HL-60 (cell line): ENCODE data around the gene RNF5.

Source experiments
- DNase-seq, 2 experiments: peaks; one replicate each; pipeline ENCODE4 v3.0.0-alpha.2; 2010 to 2020; ENCODE audit warnings: low read depth in 1 of 2, low spot score in 1 of 2
- H3K27ac ChIP-seq: fragments of 250-450 bp; sonication (Bioruptor Pico); replicated peaks from 2 replicates; pipeline ENCODE4 v1.5.1; 2020; ENCODE audit warnings: mild to moderate bottlenecking, moderate library complexity
- H3K27me3 ChIP-seq: fragments of 250-450 bp; sonication (Bioruptor Pico); 2 replicates; pipeline ENCODE4 v1.5.1; 2021; ENCODE audit warnings: mild to moderate bottlenecking, moderate library complexity; ENCODE audit not compliant: insufficient read depth, poor library complexity, severe bottlenecking
- H3K4me3 ChIP-seq: replicated peaks from 2 replicates; pipeline ENCODE4 v1.5.1; 2011; ENCODE audit warnings: mild to moderate bottlenecking, control low read depth, low read length; ENCODE audit not compliant: insufficient read depth
- CTCF ChIP-seq: IDR thresholded peaks from one replicate; pipeline ENCODE4 v1.5.1; 2011; ENCODE audit warnings: low read length, control low read depth, inconsistent platforms; ENCODE audit not compliant: insufficient read depth
- GABPA ChIP-seq: IDR thresholded peaks from 2 replicates; pipeline ENCODE4 v1.6.1; 2012; ENCODE audit warnings: low read depth
- POLR2AphosphoS5 ChIP-seq: IDR thresholded peaks from 2 replicates; pipeline ENCODE4 v1.6.1; 2012; ENCODE audit warnings: low read depth
- REST ChIP-seq: IDR thresholded peaks from 2 replicates; pipeline ENCODE4 v1.6.1; 2012; ENCODE audit warnings: low read depth; ENCODE audit not compliant: insufficient replicate concordance
- SPI1 ChIP-seq: IDR thresholded peaks from 2 replicates; pipeline ENCODE4 v1.6.1; 2012; ENCODE audit warnings: low read depth, mild to moderate bottlenecking, borderline replicate concordance
- microRNA-seq: library from miRNA; unstranded; fragments of <30 nt; microRNA quantifications from one replicate; pipeline ENCODE4, GENCODE V29; 2018

Gene RNF5

GRCh38 chr6:32226434-32226833, 48.2 kb downstream of the RNF5 start:
- no peaks in the 10 kb centered on the region for H3K27me3 ChIP-seq
- no peak overlapping the region for H3K4me3 ChIP-seq
- no peak overlapping the region for H3K27ac ChIP-seq
- no peak for TF ChIP-seq SPI1
- TF ChIP-seq CTCF = no peak
- no peak for TF ChIP-seq GABPA
- TF ChIP-seq REST = no peak
- no peak for TF ChIP-seq POLR2AphosphoS5
- DNase-seq = no peak

Small RNA genes within 50 kb of the gene (microRNA-seq; reads per million reads assigned to microRNA genes)
- gene MIR6721 (2.1 reads per million), gene MIR6833 (1.2 reads per million)
